ENCODE results near the gene C6orf89. TPM values are rescaled to one million over a fixed set of nuclear protein-coding genes. Genes with fewer than 3 reads are reported as not detected.
A peak's percentile ranks its signal among the peaks of the same experiment; 100 is the strongest.

Gene C6orf89
- total and polyA plus RNA-seq, 9 donors = 23.1 to 102 (median 62.2) TPM

GRCh38 chr6:36850021-36850420, 35.7 kb upstream of the C6orf89 start:
- WGBS, 3 donors = 93 to 95% (median 94%) methylated on average over 9 of the region's 9 CpGs
- TF ChIP-seq EP300 (IDR thresholded peaks at IDR 0.05) (no peak), POLR2A (IDR thresholded peaks at IDR 0.05) (no peak), CTCF (IDR thresholded peaks at IDR 0.05) (no peak)
- H3K9me3 ChIP-seq = no peaks in the 10 kb centered on the region
- H3K4me3 ChIP-seq = no peak overlapping the region
- H3K27ac ChIP-seq = no peak overlapping the region
- no peak for DNase-seq
- no peaks in the 10 kb centered on the region for H3K36me3 ChIP-seq
- no peaks in the 10 kb centered on the region for H3K4me1 ChIP-seq (ENCODE audit: insufficient read depth)
- intact Hi-C loops (cut with DNase I) = loop anchor here in 2 of 4 donors (2.0 to 5.0 kb wide), 2 partner anchors 83 kb away; no protein-coding TSS in a partner anchor
- H3K27me3 ChIP-seq = no peaks in the 10 kb centered on the region

DNA sequence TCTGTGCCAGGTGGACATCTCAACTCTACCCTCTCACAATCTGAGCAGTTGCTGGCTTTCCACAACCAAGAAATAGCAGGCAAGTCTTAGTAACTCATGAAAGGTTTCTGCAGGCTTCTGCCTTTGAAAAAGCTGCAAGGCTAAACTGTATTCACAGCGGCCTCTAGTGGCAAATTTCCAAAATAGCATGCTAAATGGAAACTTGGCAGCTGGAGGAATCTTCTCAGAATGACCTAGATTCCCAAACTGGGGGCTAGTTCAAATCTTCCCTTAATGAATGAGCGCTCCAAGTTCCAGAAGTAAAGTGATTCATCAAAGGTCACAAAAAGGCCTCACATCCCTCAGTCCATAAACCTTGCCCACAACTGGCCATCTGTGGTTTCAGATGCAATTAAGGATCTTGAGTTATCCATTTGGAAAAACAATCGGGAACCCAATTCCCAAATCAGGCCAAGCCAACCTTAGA, 34.6 kb upstream of the C6orf89 start:
- H3K36me3 ChIP-seq = no peaks in the 10 kb centered on the region
- no peaks in the 10 kb centered on the region for H3K9me3 ChIP-seq
- H3K27me3 ChIP-seq = no peaks in the 10 kb centered on the region
- 11 to 24% (median 19%) methylated on average over 3 of the region's 3 CpGs for WGBS, 3 donors
- DNase-seq = peak in 2 of 5 donors; percentile 48 to 76
- TF ChIP-seq CTCF (IDR thresholded peaks at IDR 0.05) (peak; percentile 38 to 69 (median 63)), POLR2A (IDR thresholded peaks at IDR 0.05) (no peak), EP300 (IDR thresholded peaks at IDR 0.05) (no peak)
- H3K4me1 ChIP-seq (ENCODE audit: insufficient read depth) = no peaks in the 10 kb centered on the region
- intact Hi-C loops (cut with DNase I) = loop anchor here in 2 of 4 donors (2.0 to 5.0 kb wide), 2 partner anchors 84 kb away; no protein-coding TSS in a partner anchor
- no peak overlapping the region for H3K4me3 ChIP-seq
- no peak overlapping the region for H3K27ac ChIP-seq

GRCh38 chr6:36851626-36852025, 34.1 kb upstream of the C6orf89 start:
- no peaks in the 10 kb centered on the region for H3K27me3 ChIP-seq
- no peak overlapping the region for H3K4me3 ChIP-seq
- H3K9me3 ChIP-seq = no peaks in the 10 kb centered on the region
- peaks cover 1% of the 10 kb centered on the region for H3K4me1 ChIP-seq (ENCODE audit: insufficient read depth)
- intact Hi-C loops (cut with DNase I) = loop anchor here in 2 of 4 donors (2.0 to 5.0 kb wide), 2 partner anchors 84 to 85 kb away; no protein-coding TSS in a partner anchor
- no peak overlapping the region for H3K27ac ChIP-seq
- DNase-seq = peak in 2 of 5 donors; percentile 39 to 40
- WGBS, 3 donors = 15 to 30% (median 19%) methylated on average over 4 of the region's 4 CpGs
- TF ChIP-seq POLR2A (IDR thresholded peaks at IDR 0.05) = no peak
- no peak for TF ChIP-seq CTCF (IDR thresholded peaks at IDR 0.05)
- TF ChIP-seq EP300 (IDR thresholded peaks at IDR 0.05) = no peak
- H3K36me3 ChIP-seq = no peaks in the 10 kb centered on the region

DNA sequence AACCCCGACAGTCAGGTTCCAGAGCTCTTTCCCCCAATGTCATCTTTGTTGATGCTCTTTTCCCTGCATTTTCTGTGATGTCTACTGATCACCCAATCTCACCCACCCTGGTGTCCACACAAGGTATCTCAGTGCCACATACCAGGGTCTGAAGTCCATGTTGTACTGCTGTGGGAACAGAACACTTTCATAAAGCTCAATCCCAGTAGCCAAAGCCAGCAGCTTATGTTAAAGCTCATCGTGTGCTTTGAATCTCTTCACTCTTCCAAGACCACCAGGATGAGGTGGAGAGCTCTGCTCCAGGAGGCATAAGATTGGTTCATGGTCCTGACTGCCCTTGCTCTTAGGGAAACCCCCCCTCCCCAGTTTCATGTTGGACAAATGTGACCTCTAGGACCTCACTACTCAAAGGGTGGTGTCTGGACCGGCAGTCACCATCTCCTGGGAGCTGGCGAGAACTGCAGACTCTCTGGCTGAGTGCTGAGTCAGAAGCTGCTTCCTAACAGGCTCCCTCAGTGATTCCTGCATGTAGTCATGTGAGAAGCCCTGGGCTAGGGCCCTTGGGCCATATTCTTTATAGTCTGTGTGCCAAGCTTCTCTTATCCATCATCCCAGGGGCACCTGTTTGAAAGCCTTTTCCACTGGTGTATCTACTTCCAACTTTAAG, 33.1 kb upstream of the C6orf89 start:
- intact Hi-C loops (cut with DNase I) = loop anchor here in 1 of 4 donors (5.0 kb wide), 1 partner anchor 85 kb away; no protein-coding TSS in a partner anchor
- peaks cover 1% of the 10 kb centered on the region for H3K4me1 ChIP-seq (ENCODE audit: insufficient read depth)

More for the DNA sequence above, 33.1 kb upstream of the C6orf89 start:
- no peak overlapping the region for H3K4me3 ChIP-seq
- WGBS, 3 donors = 56 to 70% (median 61%) methylated on average over 4 of the region's 4 CpGs
- H3K27ac ChIP-seq = peak overlapping the region in 1 of 2 donors; percentile 29
- no peaks in the 10 kb centered on the region for H3K9me3 ChIP-seq
- DNase-seq = no peak
- H3K36me3 ChIP-seq = no peaks in the 10 kb centered on the region
- TF ChIP-seq EP300 (IDR thresholded peaks at IDR 0.05) (no peak), POLR2A (IDR thresholded peaks at IDR 0.05) (no peak), CTCF (IDR thresholded peaks at IDR 0.05) (no peak)
- no peaks in the 10 kb centered on the region for H3K27me3 ChIP-seq
